Activated CD4-positive, alpha-beta T cell treated with anti-CD3 and anti-CD28 coated beads, Interleukin-2, Interleukin-4, amounts not matched to agents 100 ng/mL and 50 ng/mL, durations not matched to agents 16 hours and 8 hours (primary cell): ENCODE data around the gene FOXL1.
A peak's percentile ranks its signal among the peaks of the same experiment; 100 is the strongest.

Experiments used
- DNase-seq: peaks from one replicate; pipeline ENCODE4 v3.0.0-alpha.2; 2020; ENCODE audit warnings: low spot score

The FOXL1 gene

DNA sequence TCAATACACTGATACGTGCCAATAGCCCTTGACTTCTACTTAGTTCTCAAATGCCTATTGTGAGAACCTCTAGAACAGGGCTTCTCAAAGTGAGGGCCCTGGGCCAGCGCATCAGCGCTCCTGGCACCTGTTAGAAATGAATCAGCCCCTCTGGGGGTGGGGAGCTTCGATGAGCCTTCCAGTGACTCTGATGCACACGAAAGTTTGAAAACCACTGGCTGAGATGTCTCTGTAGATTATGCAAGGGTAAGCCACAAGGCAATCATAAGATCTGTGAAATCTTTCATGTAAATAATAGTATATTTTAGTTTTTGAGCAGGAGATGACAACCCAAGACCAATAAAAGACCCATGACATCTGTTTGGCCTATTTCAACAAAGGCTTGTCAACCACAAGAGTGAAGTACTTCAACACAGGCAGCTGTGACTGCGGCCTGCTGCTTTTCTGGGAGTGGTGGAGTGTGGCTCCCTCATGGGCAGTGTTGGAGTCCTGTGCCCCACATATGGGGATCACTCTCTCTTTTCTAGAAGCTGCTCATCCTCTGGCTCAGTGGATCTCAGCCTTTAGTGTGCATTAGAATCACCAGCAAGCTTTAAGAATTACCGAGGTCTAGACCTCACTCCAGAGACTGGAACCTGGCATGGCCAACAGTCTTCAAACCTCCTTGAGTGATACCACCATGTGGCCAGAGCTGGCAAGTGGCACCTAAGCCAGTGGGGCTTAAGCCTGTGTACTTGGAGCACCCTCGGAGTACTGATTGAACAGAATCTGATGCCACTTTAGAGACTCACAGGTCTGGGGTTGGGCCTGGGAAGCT, 29.1 kb upstream of the FOXL1 start:
- peak; percentile 65 for DNase-seq

DNA sequence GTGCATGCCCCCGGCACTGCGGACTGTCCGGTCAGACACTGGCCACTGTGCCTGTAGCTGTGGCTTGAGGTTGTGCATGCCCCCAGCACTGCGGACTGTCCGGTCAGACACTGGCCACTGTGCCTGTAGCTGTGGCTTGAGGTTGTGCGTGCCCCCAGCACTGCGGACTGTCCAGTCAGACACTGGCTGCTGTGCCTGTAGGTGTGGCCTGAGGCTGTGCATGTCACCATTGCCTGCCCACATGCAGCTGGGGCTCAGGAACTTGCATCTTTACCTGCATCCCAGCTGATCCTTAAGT, 28.5 kb upstream of the FOXL1 start:
- DNase-seq, result no peak

DNA sequence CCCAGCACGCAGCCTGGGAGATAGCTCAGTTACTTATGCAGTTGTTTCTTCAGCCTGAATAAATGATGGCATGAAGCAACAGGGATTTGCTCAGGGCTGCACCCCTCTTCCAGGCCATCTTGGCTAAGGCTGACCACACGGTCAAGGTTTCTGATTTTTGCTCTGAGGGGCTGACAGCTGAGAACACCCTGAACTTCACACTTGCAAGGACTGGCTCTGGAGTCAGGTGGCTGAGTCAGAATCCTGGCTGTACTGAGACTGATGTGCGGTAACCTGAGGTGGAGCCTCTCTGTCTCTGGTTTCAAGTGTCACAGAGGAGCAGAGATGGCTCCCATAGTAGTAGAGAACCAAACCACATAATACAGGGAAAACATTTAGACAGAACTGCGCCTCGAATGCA, 28.1 kb upstream of the FOXL1 start:
- DNase-seq, result no peak

DNA sequence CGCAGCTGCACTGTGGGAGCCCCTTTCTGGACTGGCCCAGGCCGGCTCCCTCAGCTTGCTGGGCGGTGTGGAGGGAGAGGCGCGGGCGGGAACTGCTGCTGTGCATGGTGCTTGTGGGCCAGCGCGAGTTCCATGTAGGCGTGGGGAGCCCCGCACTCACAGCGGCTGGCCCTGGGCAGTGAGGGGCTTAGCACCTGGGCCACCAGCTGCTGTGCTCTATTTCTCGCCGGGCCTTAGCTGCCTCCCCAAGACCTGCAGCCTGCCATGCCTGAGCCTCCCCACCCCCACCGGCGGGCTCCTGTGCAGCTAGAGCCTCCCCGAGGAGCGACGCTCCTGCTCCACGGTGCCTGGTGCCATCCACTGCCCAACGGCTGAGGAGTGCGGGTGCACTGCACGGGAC, 25.0 kb upstream of the FOXL1 start:
- DNase-seq, result no peak

DNA sequence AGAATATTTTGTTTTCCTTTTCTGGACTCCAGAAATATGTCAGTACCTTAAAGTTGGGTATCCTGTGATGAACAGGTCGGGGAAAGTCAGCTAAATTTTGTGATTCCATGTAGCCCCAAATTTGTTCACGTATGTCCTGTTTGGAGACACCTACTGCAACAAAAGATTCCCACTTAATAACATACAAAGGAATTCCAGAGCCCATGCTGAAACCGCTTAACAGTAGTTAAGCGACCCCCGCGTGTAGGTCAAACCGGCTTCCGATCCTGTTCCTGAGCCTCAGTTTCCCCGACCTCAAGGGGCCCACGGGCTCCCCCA, 23.8 kb upstream of the FOXL1 start:
- DNase-seq, result no peak

DNA sequence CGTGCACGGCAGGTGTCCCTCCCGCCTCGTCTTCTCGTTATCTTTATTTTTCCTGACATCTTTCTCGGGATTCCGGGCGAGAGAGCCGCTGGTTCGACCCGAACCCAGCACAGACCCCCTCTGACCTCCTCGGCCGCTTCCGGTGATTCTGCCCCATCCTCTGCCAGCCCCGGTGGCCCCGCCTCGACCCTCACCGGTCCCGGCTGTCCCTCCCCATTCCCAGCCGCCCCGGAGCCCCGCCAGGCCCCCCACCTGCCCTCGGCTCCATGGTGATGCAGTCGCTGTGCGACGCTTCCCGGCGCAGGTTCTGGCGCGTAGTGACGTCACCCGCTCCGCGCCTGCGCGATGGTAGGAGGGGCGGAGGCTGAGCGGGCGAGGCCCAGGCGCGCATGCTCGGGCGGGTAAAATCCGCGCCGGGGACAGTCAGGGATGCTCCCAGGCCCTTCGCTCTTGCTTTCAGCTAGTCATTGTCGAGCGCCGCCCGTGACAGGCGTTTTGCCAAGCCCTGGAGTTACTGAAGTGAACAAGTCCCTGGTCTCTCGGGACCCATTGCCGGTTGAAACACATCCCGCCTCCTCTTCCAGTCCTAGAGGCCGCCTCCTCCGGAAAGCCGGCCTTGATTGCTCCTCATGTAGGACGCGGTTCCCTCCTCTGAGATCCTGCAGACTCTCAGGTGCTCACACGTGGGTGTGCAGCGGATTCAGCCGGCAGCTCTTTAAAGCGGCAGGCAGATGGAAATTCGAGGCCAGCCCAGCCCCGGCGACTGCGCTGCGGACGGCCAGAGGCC, 23.2 kb upstream of the FOXL1 start, which contains the start of gene MTHFSD:
Gene MTHFSD (minus strand): TSS at position 319 of the 787 bp plus-strand sequence. CDS start 51 bp downstream, at position 268.
- peak; percentile 95 for DNase-seq

DNA sequence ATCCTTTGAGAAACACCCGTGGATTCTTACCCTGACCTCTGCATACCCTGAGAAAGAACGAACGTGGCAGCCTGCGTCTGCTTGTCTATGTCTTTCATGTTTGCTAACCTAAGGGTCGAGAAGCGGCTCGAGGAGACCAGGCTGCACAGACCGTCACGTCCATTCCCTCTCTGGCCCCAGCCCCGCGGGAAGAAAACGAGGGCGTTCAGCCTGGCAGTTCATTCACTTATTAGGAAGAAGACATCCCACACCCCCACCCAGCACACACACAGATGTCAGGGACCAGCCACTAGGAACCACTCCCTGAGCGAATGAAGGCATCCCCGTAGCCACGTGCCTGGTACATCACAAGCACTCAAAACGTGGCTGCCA, 22.7 kb upstream of the FOXL1 start:
- DNase-seq, result no peak

DNA sequence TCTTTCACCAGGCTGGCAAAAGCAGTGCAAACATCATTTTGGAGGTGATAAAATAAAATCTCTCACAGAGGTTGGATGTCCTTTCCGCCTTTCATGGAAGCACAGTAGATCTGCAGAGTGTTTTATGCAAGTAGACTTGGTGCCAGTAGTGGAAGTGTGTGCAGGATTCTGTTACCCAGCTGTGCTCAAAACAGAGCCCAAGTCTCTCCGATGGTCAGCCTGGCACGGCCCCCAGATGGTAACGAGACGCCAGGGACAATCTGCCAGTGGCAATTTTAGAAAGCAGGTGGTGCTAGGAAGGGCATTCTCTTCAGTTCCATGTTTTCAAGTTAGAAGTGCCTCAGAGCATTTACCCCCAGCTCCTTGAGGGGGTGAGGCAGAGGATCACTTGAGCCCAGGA, 21.8 kb upstream of the FOXL1 start:
- no peak for DNase-seq

DNA sequence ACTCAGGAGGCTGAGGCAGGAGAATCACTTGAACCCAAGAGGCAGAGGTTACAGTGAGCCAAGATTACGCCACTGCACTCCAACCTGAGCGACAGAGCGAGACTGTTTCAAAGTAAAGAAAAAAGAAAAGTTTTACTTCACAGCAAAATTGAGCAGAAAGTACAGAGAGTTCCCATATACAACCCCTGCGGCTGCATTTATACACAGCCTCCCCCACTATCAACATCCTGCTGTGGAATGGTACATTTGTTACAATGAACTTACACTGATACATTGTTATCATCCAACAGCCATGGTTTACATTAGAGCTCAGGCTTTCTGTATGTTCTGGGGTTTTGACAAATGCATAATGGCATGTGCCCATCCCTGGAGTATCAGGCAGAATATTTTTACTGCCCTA, 20.8 kb upstream of the FOXL1 start:
- no peak for DNase-seq

DNA sequence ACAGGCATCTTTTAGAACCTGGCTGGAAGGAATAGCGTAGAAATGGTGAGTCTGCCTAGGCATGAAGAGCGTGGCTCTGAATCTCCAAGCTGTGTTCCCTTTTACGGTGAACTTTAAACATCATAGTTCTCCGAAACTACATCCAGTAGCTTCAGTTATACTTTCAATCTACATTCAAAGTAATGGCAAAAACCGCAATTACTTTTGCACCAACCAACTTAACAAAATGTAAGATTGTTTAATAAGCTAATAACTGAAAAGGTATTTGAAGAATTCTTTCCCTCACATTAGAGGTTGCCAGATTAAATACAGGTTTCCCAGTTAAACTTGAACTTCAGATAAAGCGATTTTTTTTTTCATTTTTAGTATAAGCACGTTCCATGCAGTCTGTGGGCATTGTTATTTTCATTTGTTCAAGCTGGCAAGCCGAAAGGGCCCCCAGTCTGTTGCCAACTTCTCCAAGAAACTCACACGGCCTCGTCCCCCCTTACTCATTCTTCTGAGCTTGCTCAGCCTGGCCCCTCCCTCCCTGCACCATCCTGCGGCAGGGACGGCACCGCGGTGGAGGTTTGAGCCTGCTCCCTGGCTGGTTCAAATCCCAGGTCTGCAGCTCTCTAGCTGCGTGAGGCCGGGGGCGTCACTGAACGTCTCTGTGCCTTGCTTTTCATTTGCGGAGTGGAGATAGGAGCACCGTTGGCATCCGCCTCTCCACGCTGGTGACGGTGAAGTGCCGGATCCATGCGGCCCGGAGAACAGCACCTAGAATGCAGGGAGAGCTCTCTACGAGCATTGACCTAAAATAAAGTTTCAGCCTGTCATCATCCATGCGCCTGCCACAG, 19.8 kb upstream of the FOXL1 start:
- DNase-seq, result no peak

DNA sequence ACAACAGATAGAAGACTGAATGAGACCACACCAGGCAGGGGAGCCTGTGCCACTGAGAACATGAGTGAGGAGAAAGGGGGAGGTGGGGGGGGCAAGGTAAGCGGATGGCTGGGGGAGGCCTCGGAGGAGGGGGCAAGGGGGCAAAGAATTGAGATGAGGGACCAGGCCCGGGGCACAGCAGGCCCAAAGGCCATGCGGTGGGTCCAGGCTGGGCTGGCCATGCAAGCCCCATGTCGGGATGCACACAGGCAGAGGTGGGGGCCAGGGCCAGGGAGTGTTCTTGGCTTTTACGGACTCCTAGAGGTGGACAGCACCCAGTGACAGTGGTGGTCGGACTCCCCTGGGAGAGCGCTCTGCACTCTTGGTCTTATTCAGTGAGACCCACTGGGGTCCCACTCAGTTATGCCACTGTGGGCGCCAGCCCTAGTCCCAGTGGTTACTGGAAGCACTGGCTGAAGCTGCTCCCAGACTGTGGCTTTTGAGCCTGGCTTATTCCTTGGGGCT, 18.5 kb upstream of the FOXL1 start:
- no peak for DNase-seq

DNA sequence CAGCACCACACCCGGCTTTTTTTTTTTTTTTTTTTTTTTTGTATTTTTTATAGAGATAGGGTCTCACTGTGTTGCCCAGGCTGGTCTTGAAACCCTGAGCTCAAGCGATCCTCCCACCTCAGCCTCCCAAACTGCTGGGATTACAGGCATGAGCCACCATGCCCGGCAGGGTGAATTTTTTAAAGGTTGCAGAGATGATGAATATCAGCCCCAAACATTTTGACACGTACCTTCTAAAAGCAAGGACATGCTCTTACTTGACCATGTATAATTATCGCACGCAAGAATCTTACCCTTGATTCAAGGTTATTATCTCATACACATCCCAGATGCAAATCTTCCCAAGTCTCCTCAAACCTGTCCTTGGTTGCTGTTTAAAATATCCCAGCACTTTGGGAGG, 16.0 kb upstream of the FOXL1 start:
- no peak for DNase-seq

DNA sequence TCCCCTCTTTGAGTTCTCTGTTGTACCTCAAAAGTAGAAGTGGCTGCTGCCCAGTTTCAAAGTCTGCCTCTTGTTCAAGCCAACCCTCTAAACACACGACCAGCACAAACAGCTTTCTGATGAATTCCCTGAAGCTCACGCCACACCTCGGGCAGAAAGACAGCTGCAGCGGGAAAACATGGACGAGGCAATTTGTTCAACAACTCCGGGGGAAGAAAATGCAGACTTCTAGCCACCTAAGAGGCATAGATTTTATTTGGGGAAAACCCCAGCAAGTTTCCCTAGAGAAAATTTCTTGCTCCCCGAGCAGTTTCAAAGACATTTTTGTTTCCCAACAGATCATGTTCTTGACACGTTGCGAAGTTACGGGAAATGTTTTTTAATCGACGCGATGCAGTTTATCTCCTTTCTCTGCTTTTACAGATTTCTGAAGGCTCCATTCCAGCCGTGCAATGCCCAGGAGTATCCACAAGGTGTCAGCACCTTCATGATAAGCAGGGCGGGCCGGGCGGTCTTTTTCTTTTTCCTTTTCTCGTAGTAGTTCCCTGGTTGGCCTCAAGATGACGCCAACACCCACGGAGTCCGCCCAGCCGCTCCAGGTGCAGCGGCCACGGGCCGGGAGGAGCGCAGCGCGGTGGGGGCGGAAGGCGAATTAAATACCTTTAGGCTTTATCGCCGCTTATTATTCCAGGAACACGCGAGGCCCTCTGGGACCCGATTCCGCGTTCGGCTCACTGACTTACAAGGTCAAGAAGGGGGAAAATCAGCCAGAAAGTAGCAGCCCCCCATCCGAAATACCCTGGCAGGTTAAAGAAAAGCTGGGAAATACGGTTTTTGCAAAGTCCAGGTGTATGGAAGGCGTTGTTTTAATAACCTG, 14.6 kb upstream of the FOXL1 start:
- DNase-seq, result peak; percentile 89

DNA sequence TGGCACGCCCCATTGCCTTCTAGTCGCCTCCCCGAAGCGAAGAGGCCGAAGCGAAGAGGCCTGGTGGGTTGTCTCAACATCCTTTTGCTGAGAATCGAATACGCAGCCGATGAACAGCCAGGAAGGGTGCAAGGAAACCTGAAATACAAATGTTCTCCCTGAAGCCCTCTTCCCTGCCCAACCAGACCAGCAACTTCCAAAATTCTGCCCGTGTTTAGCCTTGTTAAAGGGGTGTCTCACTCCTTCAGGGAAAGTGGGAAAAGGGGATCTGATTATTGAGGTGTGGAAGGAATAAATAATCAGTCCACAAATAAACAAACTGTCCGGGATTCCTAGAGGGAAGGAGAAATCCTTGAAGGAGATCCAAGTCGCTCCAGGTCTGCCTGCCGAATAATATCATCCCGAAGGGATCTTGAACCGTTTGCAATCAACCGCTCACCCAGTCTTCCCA, 13.1 kb upstream of the FOXL1 start:
- DNase-seq, result no peak

DNA sequence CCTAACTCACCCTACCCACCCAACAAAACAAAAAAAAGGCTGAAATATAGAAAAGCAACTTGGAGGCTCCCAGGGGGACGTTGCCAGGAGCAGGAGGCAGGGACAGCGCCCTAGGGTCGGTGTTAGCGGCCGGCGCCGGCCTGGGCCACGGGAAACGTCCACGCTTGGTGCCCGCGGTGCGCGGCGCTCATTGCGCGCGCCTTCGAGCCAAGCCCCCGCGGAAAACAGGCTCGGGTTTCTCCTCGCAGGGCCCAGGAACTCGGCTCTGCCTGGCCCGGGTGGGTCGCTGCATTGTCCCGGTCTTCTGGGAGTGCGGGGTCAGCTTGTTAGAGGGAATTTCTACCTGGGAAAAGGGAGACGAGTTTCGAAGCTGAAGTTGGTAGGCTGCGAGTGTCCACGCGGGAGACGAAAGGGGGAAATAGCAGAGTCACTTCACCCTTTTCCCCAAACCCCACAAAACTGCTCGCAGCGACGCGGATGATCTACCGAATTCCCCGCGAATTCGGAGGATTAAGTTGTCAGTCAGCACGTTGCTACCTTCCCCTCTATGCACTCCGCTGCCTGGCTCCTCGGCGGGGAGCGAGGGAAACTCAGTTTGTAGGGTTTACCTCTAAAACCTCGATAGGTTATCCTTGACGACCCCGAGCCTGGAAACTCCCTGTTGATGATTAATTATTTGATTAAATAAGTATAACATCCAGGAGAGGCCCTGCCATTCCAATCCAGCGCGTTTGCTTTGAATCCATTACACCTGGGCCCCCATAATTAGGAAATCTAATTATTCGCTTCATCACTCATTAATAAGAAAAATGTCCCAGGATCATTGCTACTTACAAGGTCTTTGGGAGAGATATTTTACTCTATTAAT, 12.5 kb upstream of the FOXL1 start:
- DNase-seq, result no peak

DNA sequence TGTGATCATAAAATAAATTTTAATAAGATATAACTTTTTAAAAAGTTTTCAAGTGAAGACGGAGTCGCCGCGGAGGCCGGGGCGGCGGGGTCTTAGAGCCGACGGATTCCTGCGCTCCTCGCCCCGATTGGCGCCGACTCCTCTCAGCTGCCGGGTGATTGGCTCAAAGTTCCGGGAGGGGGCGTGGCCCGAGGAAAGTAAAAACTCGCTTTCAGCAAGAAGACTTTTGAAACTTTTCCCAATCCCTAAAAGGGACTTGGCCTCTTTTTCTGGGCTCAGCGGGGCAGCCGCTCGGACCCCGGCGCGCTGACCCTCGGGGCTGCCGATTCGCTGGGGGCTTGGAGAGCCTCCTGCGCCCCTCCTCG, 11.8 kb upstream of the FOXL1 start, which contains the start of gene FOXC2:
Gene FOXC2 (plus strand): TSS at position 229 of the 365 bp plus-strand sequence. CDS start 507 bp downstream, outside the sequence.
- DNase-seq, result peak; percentile 40

DNA sequence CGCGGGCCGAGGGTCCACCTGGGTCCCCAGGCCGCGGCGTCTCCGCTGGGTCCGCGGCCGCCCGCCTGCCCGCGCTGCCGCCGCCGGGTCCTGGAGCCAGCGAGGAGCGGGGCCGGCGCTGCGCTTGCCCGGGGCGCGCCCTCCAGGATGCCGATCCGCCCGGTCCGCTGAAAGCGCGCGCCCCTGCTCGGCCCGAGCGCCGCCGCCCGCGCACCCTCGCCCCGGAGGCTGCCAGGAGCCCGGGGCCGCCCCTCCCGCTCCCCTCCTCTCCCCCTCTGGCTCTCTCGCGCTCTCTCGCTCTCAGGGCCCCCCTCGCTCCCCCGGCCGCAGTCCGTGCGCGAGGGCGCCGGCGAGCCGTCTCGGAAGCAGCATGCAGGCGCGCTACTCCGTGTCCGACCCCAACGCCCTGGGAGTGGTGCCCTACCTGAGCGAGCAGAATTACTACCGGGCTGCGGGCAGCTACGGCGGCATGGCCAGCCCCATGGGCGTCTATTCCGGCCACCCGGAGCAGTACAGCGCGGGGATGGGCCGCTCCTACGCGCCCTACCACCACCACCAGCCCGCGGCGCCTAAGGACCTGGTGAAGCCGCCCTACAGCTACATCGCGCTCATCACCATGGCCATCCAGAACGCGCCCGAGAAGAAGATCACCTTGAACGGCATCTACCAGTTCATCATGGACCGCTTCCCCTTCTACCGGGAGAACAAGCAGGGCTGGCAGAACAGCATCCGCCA, 11.2 kb upstream of the FOXL1 start:
- DNase-seq, result no peak

DNA sequence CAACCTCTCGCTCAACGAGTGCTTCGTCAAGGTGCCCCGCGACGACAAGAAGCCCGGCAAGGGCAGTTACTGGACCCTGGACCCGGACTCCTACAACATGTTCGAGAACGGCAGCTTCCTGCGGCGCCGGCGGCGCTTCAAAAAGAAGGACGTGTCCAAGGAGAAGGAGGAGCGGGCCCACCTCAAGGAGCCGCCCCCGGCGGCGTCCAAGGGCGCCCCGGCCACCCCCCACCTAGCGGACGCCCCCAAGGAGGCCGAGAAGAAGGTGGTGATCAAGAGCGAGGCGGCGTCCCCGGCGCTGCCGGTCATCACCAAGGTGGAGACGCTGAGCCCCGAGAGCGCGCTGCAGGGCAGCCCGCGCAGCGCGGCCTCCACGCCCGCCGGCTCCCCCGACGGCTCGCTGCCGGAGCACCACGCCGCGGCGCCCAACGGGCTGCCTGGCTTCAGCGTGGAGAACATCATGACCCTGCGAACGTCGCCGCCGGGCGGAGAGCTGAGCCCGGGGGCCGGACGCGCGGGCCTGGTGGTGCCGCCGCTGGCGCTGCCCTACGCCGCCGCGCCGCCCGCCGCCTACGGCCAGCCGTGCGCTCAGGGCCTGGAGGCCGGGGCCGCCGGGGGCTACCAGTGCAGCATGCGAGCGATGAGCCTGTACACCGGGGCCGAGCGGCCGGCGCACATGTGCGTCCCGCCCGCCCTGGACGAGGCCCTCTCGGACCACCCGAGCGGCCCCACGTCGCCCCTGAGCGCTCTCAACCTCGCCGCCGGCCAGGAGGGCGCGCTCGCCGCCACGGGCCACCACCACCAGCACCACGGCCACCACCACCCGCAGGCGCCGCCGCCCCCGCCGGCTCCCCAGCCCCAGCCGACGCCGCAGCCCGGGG, 10.4 kb upstream of the FOXL1 start:
- DNase-seq, result no peak
